Testis (tissue), 3 donors: Measurements from ENCODE around the gene DNASE2. TPM values are rescaled to one million over a fixed set of nuclear protein-coding genes. Genes with fewer than 3 reads are reported as not detected.
"Not testable (repeated sequence)": the region's sequence is repeated elsewhere in the genome, so short reads cannot be mapped to it uniquely, and the experiment has no call there.

Experiments used
- DNase-seq: peaks from one replicate; pipeline ENCODE4 v3.0.0-alpha.2; 2019
- H3K27ac ChIP-seq, 2 donors: fragments of 200-600 bp; sonication (generic); one replicate each; pipeline ENCODE4 v1.5.1; 2019
- H3K27me3 ChIP-seq: fragments of 200-600 bp; sonication (generic); one replicate; pipeline ENCODE4 v1.5.1; 2019
- H3K36me3 ChIP-seq: fragments of 200-600 bp; sonication (generic); one replicate; pipeline ENCODE4 v1.5.1; 2017; ENCODE audit warnings: low read depth; ENCODE audit errors: missing control alignments
- H3K4me1 ChIP-seq: fragments of 200-600 bp; sonication (generic); one replicate; pipeline ENCODE4 v1.5.1; 2019
- H3K4me3 ChIP-seq, 2 donors: fragments of 200-600 bp; sonication (generic); one replicate each; pipeline ENCODE4 v1.5.1; 2017 to 2019
- H3K9me3 ChIP-seq: fragments of 200-600 bp; sonication (generic); one replicate; pipeline ENCODE4 v1.5.1; 2017
- CTCF ChIP-seq, 3 experiments: fragments of 450-650 bp in 2 of 3; fragments of 200-600 bp in 1 of 3; sonication (generic) in 1 of 3; IDR thresholded peaks; one replicate each; pipeline ENCODE4 v1.5.1; 2016 to 2019; ENCODE audit warnings: antibody characterized with exemption in 3 of 3, mild to moderate bottlenecking in 2 of 3, moderate library complexity in 1 of 3
- POLR2A ChIP-seq: fragments of 450-650 bp; IDR thresholded peaks from one replicate; pipeline ENCODE4 v1.6.1; 2017; ENCODE audit warnings: antibody characterized with exemption, mild to moderate bottlenecking, moderate library complexity
- WGBS, 2 donors: methylation state at CpG; one replicate each; pipeline ENCODE4 v1.1.5; 2018; 5-methylcytosine and 5-hydroxymethylcytosine counted together
- intact Hi-C: fragments of 100-400 bp; cut with DNase I; formaldehyde crosslinking; loops from one replicate; pipeline ENCODE4 v1.15.1; 2023; ENCODE audit warnings: low total_unique reads
- polyA plus RNA-seq: library from polyadenylated mRNA; stranded (reverse); fragments of 350-450 nt; fragmentation: Illumina TruSeq; extraction: RNeasy Lipid Tissue Mini Kit (QIAGEN cat#74804); gene quantifications from one replicate; pipeline ENCODE4 v1.2.3, GENCODE V29; 2014; ENCODE audit warnings: low read depth, low replicate concordance; ENCODE audit not compliant: insufficient read depth
- total RNA-seq, 2 donors: library from RNA; depleted of rRNA; stranded (reverse); fragments of >200 nt; gene quantifications; one replicate each; pipeline ENCODE4 v1.2.3, GENCODE V29; 2016

The DNASE2 gene
- total and polyA plus RNA-seq, 3 donors from 2014 or later: 9.0 to 17.7 (median 17.4) TPM

GRCh38 chr19:12921047-12921446 is 39.8 kb upstream of the DNASE2 start:
- 54 to 67% methylated on average over 3 of the region's 3 CpGs for WGBS, 2 donors
- no peaks in the 10 kb centered on the region for H3K36me3 ChIP-seq

GRCh38 chr19:12918253-12918652 is 37.0 kb upstream of the DNASE2 start:
- WGBS, 2 donors: 74 to 78% methylated on average over 14 of the region's 14 CpGs
- peak overlapping the region; percentile 15 to 52 for H3K4me3 ChIP-seq

More at GRCh38 chr19:12921047-12921446, 39.8 kb upstream of the DNASE2 start:
- Histone ChIP-seq H3K27ac (no peak overlapping the region), H3K4me3 (no peak overlapping the region), H3K27me3 (no peaks in the 10 kb centered on the region), H3K4me1 (peaks cover 4% of the 10 kb centered on the region), H3K9me3 (no peaks in the 10 kb centered on the region)
- intact Hi-C loops: no loop called here
- no peak for TF ChIP-seq POLR2A
- no peak for TF ChIP-seq CTCF (IDR thresholded peaks at IDR 0.05)
- no peak for DNase-seq

DNA sequence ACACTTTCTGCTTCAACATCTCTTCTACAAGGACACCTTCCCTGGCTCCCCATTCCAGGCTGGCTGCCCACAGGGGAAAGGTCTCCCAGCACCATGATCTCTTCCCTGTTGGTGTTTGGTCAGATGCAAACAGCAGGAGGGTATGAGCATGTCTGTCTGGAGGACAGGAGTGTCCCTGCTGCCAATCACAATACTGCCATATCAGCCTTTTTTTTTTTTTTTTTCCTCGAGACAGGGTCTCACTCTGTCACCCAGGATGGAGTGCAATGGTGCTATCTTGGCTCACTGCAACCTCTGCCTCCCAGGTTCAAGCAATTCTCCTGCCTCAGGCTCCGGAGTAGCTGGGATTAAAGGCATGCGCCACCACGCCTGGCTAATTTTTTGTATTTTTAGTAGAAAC is 34.6 kb upstream of the DNASE2 start:
- H3K4me3 ChIP-seq, DNase-seq, H3K9me3 ChIP-seq, H3K36me3 ChIP-seq, intact Hi-C loops, H3K27me3 ChIP-seq, H3K27ac ChIP-seq: not testable (repeated sequence)
- 88% methylated on average over 3 to 4 of the region's 4 CpGs for WGBS, 2 donors
- peaks cover 19% of the 10 kb centered on the region for H3K4me1 ChIP-seq

More at GRCh38 chr19:12918253-12918652, 37.0 kb upstream of the DNASE2 start:
- no peaks in the 10 kb centered on the region for H3K36me3 ChIP-seq
- intact Hi-C loops: no loop called here
- peaks cover 9% of the 10 kb centered on the region for H3K4me1 ChIP-seq
- no peaks in the 10 kb centered on the region for H3K9me3 ChIP-seq
- no peak for DNase-seq
- H3K27me3 ChIP-seq: no peaks in the 10 kb centered on the region
- no peak overlapping the region for H3K27ac ChIP-seq
- TF ChIP-seq POLR2A (no peak), CTCF (IDR thresholded peaks at IDR 0.05) (no peak)

- H3K36me3 ChIP-seq: no peaks in the 10 kb centered on the region
- TF ChIP-seq CTCF (IDR thresholded peaks at IDR 0.05): no peak
- no peak for TF ChIP-seq POLR2A
- WGBS, 2 donors: 64 to 73% methylated on average over 9 to 12 of the region's 12 CpGs
- DNase-seq: no peak
- no peaks in the 10 kb centered on the region for H3K9me3 ChIP-seq
- peaks cover 15% of the 10 kb centered on the region for H3K4me1 ChIP-seq
- H3K27ac ChIP-seq: peak overlapping the region in 1 of 2 donors; percentile 74
- no peak overlapping the region for H3K4me3 ChIP-seq
- intact Hi-C loops: no loop called here
- H3K27me3 ChIP-seq: no peaks in the 10 kb centered on the region
Observed at GRCh38 chr19:12913851-12914690, 32.8 kb upstream of the DNASE2 start.

DNA sequence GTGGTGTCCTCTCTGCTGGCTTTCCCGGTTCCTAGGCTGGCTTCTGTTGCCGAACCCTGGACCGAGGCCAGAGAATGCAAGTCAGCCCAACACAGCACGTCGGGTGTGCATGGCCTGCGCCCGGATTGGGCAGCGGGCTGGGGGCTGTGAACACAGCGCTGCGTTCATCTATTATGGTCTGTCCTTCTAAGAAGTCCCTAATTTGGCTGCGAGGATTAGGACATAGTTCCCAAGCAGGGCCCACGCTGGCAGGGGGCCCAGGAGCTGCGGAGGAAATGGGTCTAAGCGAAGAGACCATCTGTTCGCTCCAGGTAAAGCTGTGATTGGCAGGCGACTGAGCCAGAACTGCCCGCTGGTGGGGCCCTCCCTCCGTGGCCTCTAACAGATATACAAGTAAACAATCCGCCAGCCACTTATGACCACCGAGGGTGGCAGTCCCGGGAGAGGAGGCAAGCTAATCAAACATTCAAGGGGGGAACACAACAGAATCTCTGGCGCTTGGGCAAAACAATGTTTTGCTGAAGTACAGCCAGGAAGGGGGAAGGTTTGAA is 31.8 kb upstream of the DNASE2 start:
- Histone ChIP-seq H3K4me1 (peaks cover 15% of the 10 kb centered on the region), H3K36me3 (no peaks in the 10 kb centered on the region), H3K27ac (peak overlapping the region; percentile 37 to 74), H3K27me3 (no peaks in the 10 kb centered on the region), H3K4me3 (no peak overlapping the region), H3K9me3 (no peaks in the 10 kb centered on the region)
- TF ChIP-seq POLR2A (no peak), CTCF (IDR thresholded peaks at IDR 0.05) (no peak)
- 19 to 38% methylated on average over 16 to 22 of the region's 22 CpGs for whole genome bisulfite sequencing, 2 donors
- intact Hi-C loops: no loop called here
- DNase-seq: peak; percentile 77
